Hematopoietic multipotent progenitor cell treated with erythropoietin and hydrocortisone succinate and interleukin-3 and kit ligand, for 8 days (in vitro differentiated cells): ENCODE results near the gene JAG1.

ENCODE experiments used
- DNase-seq: peaks from one replicate; pipeline ENCODE4 v3.0.0-alpha.2; 2015

The JAG1 gene

DNA sequence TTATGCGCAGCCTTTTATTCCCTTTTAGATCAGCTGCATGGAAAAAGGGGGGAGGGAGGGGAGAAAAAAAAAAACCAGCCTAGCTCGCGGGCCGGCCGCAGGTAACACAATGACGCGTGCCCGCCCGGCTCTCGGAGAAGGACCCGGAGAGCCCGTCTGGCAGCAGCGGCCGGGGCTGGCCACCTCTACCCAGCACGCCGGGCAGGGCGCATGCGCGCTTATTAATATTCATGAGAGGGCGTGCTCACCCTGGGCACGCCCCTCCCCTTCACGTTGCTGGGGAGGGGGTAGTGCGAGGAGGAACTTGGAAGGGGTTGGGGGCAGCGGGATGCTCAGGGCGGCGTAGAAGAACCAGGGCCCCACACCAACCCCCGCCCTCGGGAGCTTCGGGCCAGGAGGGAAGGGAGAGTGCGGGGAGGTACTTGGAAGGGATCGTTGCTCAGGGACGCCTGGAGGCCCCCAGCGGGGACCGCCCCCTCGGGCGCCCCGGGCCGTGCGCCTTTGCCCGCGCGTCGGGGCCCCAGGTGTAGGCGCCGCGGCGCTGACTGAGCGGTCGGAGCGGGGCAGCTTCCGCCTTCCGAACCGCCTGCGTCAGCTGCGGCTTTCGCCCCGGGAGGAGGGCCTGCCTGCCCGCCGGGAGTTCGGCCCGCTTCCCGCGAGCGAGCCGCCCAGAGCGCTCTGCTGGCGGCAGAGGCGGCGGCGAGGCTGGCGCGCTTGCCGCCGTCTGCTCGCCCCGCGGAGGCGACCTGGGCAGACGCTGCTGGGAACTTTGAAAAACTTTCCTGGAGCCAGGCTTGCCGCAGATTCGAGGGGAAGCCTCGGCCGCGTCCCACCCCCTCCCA lies at the start of gene JAG1:
Gene JAG1 (minus strand): TSS at position 158 of the 842 bp plus-strand sequence. CDS start 469 bp downstream, outside the sequence.
- DNase-seq = peak; percentile 89

- no peak for DNase-seq
Observed at GRCh38 chr20:10721976-10722375, 48.2 kb upstream of the JAG1 start.

- DNase-seq = no peak
Observed at GRCh38 chr20:10721137-10721896, 47.5 kb upstream of the JAG1 start.

GRCh38 chr20:10720565-10720964 lies 46.8 kb upstream of the JAG1 start:
- no peak for DNase-seq

DNA sequence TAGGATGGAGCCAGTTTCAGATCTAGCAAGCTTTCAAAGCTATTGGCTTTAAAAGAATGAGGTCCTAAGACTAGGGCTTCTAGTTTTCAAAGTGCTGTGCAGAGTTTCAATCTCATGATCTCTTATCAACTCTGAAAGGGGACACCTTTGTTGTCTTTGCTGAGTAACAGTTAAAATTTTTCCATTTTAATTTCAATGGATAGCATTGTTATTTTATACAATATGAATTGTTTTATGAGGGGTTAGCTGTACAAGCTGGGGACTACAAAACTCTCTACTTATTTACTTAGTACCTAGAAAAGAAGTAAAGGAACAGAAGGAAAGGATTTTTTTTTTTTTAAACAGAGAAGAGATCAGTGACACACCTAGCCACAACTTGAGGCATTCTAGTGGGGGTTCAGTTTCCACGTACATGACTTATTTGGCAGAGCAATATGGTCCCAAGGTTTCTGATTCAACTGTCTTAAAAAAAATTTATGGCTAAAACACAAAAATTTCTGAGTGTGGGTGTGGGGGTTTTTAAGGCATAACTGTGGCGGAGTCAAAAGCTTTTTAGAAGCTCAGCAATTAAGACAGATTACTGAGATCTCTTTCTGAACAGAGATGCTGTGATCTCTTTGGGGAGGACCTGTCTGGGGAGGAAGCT lies 46.1 kb upstream of the JAG1 start:
- no peak for DNase-seq

GRCh38 chr20:10718661-10719060 lies 44.9 kb upstream of the JAG1 start:
- no peak for DNase-seq

DNA sequence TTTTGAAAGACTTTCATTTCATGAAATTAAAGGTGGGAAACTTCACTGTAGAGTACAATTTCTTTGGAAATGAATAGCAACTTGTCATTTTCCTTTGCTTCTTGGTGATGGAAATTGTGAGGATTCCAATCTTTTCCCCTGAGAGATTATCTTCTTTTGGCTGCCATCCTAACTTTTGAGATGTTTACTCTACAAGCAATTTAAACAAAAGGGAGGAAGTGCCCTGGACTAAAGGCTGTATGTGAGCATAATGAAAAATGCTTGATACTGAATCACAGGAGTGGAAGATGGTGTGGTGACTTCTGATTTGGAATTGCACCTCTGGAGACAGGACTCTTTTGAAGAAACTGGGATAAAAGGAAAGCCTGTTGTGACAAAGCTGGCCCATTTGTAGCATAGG lies 43.1 kb upstream of the JAG1 start:
- DNase-seq = no peak

DNA sequence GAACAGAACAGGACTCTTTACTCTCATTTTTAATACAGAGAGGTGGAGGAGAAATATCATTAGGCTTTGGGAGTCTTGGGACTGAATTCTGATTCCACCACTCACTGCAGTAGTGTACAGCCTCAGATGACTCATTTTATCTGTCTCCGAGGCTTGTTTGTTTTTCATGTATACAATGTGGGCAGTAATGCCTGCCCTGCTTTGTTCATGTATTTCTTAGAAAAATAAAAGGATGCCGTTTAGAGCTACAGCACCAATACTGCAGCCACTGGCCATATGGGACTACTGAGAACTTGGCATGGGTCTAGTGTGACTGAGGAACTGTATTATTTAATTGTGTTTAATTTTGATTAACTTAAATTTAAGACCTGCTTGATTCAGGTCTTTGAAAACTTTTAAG lies 41.2 kb upstream of the JAG1 start:
- DNase-seq = no peak

DNA sequence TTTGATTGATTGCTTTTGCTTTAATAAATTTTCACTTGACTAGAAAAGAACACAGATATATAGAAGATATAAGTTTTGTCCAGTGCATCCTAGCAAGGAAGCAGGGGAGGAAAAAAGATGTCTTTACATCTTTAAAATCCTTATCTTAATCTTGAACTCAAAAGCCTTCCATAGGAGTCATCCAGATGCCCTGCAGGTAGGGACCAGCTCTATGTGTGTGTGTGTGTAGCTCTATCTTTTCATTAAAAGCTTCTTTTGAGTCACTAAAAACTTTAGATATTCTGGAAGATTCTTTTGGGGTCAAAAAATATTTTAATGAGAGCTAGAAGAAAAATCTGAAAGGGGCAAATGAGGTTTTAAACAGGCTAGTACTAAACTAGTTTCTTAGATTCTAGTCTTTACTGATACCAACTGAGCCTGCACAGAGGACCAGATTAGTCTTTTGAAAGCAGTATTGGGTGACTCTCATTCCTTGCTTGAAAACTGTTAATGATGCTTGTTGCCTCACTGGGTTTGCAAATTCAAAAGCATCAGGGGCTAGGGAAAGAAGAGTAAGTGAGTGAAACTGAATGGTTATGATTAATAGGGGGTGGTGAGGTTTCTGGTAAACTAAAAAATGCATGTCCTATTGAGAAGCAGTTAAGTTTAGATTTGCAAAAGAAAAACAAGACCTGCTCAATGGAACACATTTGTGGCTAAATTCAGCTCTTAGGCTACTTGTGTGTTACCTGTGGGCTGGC lies 40.6 kb upstream of the JAG1 start:
- DNase-seq = no peak

- no peak for DNase-seq
Observed at GRCh38 chr20:10713161-10713560, 39.4 kb upstream of the JAG1 start.

DNA sequence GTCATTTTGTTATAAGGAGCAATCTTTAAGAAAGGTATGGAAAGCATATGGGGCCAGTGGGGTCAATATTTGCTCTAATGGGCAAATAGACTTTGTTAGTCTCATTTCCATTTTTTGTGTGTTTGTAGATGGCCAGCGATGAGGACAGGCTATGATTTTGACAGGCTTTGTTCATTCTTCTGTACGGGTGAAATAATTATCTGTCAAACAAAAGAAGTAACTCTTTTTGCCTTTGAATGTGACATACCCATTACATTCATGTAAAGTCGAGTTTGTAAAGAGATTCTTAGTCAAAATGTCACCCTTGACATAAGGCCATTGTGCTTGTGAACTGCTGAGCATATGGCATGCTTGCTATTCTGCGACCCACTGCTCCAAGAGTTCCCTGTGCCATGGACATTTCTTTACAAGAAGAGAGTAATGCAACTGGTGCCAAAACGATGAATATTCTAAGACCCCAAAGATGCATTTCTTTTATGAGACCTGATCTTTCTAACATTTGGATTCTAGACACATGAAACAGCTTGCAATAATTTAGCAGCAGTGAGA lies 38.2 kb upstream of the JAG1 start:
- no peak for DNase-seq

- no peak for DNase-seq
Observed at GRCh38 chr20:10710991-10711775, 37.4 kb upstream of the JAG1 start.

DNA sequence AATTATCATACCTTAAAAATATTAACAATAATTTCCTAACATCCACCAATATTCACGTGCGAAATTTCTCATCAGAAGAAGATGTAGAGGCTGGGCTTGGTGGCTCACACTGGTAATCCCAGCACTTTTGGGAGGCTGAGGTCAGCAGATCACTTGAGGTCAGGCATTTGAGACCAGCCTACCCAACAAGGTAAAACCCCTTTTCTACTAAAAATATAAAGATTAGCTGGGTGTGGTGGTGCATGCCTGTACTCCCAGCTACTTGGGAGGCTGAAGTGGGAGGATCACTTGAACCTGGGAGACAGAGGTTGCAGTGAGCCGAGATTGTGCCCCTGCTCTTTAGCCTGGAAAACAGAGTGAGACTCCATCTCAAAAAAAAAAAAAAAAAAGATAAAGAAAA lies 36.1 kb upstream of the JAG1 start:
- DNase-seq = no peak

GRCh38 chr20:10708351-10709185 lies 34.8 kb upstream of the JAG1 start:
- no peak for DNase-seq

- no peak for DNase-seq
Observed at GRCh38 chr20:10707791-10708190, 34.0 kb upstream of the JAG1 start.

DNA sequence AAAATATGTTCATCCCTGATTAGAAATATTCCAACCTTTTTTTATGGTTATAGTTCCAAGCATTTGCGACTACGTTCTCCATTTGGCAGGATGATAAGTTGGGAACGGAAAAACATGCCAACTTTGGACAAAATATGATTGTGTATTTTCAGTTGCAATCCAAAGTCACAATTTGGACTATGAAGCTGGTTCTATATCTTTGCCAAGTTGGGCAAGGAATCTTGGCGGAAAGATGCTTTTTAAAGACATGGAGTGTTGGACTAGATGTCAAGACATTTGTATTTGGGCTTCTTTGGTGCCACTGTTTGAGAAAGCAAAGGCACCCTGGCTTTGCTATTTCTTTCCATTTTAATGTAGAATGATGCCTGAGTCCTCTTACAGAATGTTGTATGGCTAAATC lies 33.3 kb upstream of the JAG1 start:
- DNase-seq = no peak

GRCh38 chr20:10706460-10706811 lies 32.6 kb upstream of the JAG1 start:
- no peak for DNase-seq

- no peak for DNase-seq
Observed at GRCh38 chr20:10705801-10706459, 32.1 kb upstream of the JAG1 start.

DNA sequence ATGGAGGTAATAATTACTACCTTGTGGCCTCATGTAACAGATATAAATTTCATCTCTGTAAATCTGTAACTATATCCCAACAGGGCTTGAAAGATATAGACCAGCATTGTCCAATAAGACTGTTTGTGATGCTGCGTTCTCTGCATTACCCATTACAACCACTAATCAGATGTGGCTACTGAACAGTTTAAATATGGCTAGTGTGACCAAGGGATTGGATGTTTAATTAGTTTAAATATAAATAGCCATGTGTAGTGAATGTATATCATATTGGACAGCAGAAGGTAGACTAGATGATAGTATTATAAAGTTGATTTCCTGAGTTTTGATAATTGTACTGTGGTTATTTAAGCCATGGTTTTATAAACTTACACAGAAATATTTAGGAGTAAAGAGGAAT lies 27.8 kb upstream of the JAG1 start:
- no peak for DNase-seq

- DNase-seq = no peak
Observed at GRCh38 chr20:10699941-10700340, 26.1 kb upstream of the JAG1 start.
